GM12878 (cell line): ENCODE measurements around the gene DMRTB1. TPM values are rescaled to one million over a fixed set of nuclear protein-coding genes. Genes with fewer than 3 reads are reported as not detected.

Experiments used
- ATAC-seq: fragments of 200-7000 bp; cut with Tn5 transposase; 3 replicates; pipeline ENCODE4 v1.9.1; 2020; ENCODE audit warnings: mild to moderate bottlenecking, moderate library complexity
- BruUV-seq: library from RNA; stranded (reverse); fragments of 400-500 nt; replicated peaks from 2 replicates; lab custom pipeline; 2021; lab: Mats Ljungman, UMichigan
- CTCF ChIA-PET: fragments of 300-600 bp; sonication (Branson Sonifier 250); formaldehyde crosslinking; extraction: SDS; loops from one replicate; lab custom pipeline; 2021; ENCODE audit warnings: inconsistent platforms; lab: Yijun Ruan, JAX
- POLR2A ChIA-PET: fragments of 350-600 bp; formaldehyde crosslinking; extraction: SDS; loops from one replicate; lab custom pipeline; 2021; ENCODE audit warnings: inconsistent platforms; lab: Charles Lee
- RAD21 ChIA-PET: fragments of 300-600 bp; sonication (Branson Sonifier 250); formaldehyde crosslinking; loops from one replicate; lab custom pipeline; 2023; ENCODE audit warnings: antibody characterized with exemption; ENCODE audit not compliant: unreplicated experiment; lab: Charles Lee
- SMC1A ChIA-PET: fragments of 300-600 bp; sonication (Branson Sonifier 250); formaldehyde crosslinking; loops from one replicate; lab custom pipeline; 2023; ENCODE audit not compliant: unreplicated experiment, uncharacterized antibody; lab: Charles Lee
- DNase-seq: peaks from one replicate; pipeline ENCODE4 v3.0.0-alpha.2; 2011; ENCODE audit warnings: low read depth, low spot score
- FAIRE-seq: peaks from 3 replicates; lab custom pipeline; 2011; peaks lifted over from hg19 to GRCh38; lab: Jason Lieb, UNC
- H2AFZ ChIP-seq: 2 replicates; pipeline ENCODE4 v1.6.0; 2011; ENCODE audit warnings: low read depth, low read length, control low read depth; ENCODE audit not compliant: control insufficient read depth
- H3K27ac ChIP-seq: 2 replicates; pipeline ENCODE4 v1.5.1; 2011; ENCODE audit warnings: control low read depth; ENCODE audit not compliant: control insufficient read depth, insufficient read depth
- H3K27me3 ChIP-seq, 2 experiments: replicated peaks in 1 of 2; 2 replicates each; pipeline versions ENCODE4 v1.6.0 to v1.6.1; 2011; ENCODE audit warnings: low read length in 1 of 2; ENCODE audit not compliant: control insufficient read depth in 2 of 2, insufficient read depth in 2 of 2
- H3K36me3 ChIP-seq, 2 experiments: 2 replicates each; pipeline ENCODE4 v1.5.1; 2011; ENCODE audit warnings: low read length in 1 of 2; ENCODE audit not compliant: control insufficient read depth in 2 of 2, insufficient read depth in 2 of 2
- H3K4me1 ChIP-seq: 2 replicates; pipeline ENCODE4 v1.6.1; 2011; ENCODE audit warnings: mild to moderate bottlenecking, low read length, moderate library complexity, mixed read lengths; ENCODE audit not compliant: control insufficient read depth, insufficient read depth
- H3K4me2 ChIP-seq: 2 replicates; pipeline ENCODE4 v1.6.0; 2011; ENCODE audit warnings: control low read depth; ENCODE audit not compliant: control insufficient read depth, insufficient read depth
- H3K4me3 ChIP-seq: fragments of 200-600 bp; sonication (generic); 2 replicates; pipeline ENCODE4 v1.5.1; 2016
- H3K79me2 ChIP-seq: 2 replicates; pipeline ENCODE4 v1.6.0; 2011; ENCODE audit warnings: low read length; ENCODE audit not compliant: control insufficient read depth, insufficient read depth
- H3K9ac ChIP-seq: 2 replicates; pipeline ENCODE4 v1.8.0; 2011; ENCODE audit warnings: low read length, control low read depth, mixed read lengths; ENCODE audit not compliant: control insufficient read depth, insufficient read depth
- H3K9me3 ChIP-seq: replicated peaks from 3 replicates; pipeline ENCODE4 v1.5.1; 2011; ENCODE audit warnings: mild to moderate bottlenecking, low read length; ENCODE audit not compliant: control insufficient read depth, insufficient read depth
- H4K20me1 ChIP-seq: 2 replicates; pipeline ENCODE4 v1.6.0; 2011; ENCODE audit not compliant: control insufficient read depth, insufficient read depth
- BCL11A ChIP-seq: IDR thresholded peaks from 2 replicates; pipeline ENCODE4 v1.6.1; 2011; ENCODE audit warnings: low read depth, low read length
- CBFB ChIP-seq: IDR thresholded peaks from 2 replicates; pipeline ENCODE4 v1.6.1; 2016; ENCODE audit warnings: antibody characterized with exemption, low read depth
- DPF2 ChIP-seq: fragments of 450-650 bp; IDR thresholded peaks from 2 replicates; pipeline ENCODE4 v1.6.1; 2017; ENCODE audit warnings: mild to moderate bottlenecking
- E4F1 ChIP-seq: fragments of 450-650 bp; IDR thresholded peaks from 2 replicates; pipeline ENCODE4 v1.6.1; 2018; ENCODE audit warnings: borderline replicate concordance, mild to moderate bottlenecking; ENCODE audit not compliant: partially characterized antibody
- EED ChIP-seq: sonication (generic); IDR thresholded peaks from 2 replicates; pipeline ENCODE4 v1.6.1; 2016; ENCODE audit warnings: antibody characterized with exemption, low read depth
- EGR1 ChIP-seq, 2 experiments: IDR thresholded peaks; 1 replicate in 1 of 2; 2 replicates in 1 of 2; pipeline ENCODE4 v1.6.1; 2011 to 2012; ENCODE audit warnings: low read depth in 2 of 2, low read length in 2 of 2, borderline replicate concordance in 1 of 2, mild to moderate bottlenecking in 1 of 2, moderate library complexity in 1 of 2
- HDGF ChIP-seq: fragments of 450-650 bp; IDR thresholded peaks from 2 replicates; pipeline ENCODE4 v1.6.1; 2016; ENCODE audit warnings: antibody characterized with exemption
- MYB ChIP-seq: fragments of 150-350 bp; IDR thresholded peaks from 2 replicates; pipeline ENCODE4 v1.6.1; 2014; ENCODE audit warnings: mild to moderate bottlenecking, low read depth, low read length, borderline replicate concordance
- PML ChIP-seq: IDR thresholded peaks from 2 replicates; pipeline ENCODE4 v1.6.1; 2012; ENCODE audit warnings: low read length, inconsistent platforms
- RAD51 ChIP-seq: fragments of 450-650 bp; IDR thresholded peaks from 2 replicates; pipeline ENCODE4 v1.6.1; 2016; ENCODE audit warnings: moderate library complexity, mild to moderate bottlenecking, inconsistent platforms
- SMARCA5 ChIP-seq: fragments of 450-650 bp; IDR thresholded peaks from 2 replicates; pipeline ENCODE4 v1.6.1; 2017; ENCODE audit warnings: mild to moderate bottlenecking
- SREBF2 ChIP-seq: IDR thresholded peaks from 2 replicates; pipeline ENCODE4 v1.6.1; 2012; ENCODE audit warnings: mild to moderate bottlenecking, low read length
- TCF12 ChIP-seq: IDR thresholded peaks from 2 replicates; pipeline ENCODE4 v1.6.1; 2011; ENCODE audit warnings: low read depth, mild to moderate bottlenecking, low read length
- ZBED1 ChIP-seq: IDR thresholded peaks from 2 replicates; pipeline ENCODE4 v1.6.1; 2016; ENCODE audit warnings: borderline replicate concordance
- ZBTB11 ChIP-seq: fragments of 450-650 bp; formaldehyde crosslinking; IDR thresholded peaks from 2 replicates; pipeline ENCODE4 v1.5.0; 2022; ENCODE audit warnings: mild to moderate bottlenecking, missing genetic modification characterization
- ZNF207 ChIP-seq: fragments of 450-650 bp; IDR thresholded peaks from 2 replicates; pipeline ENCODE4 v1.6.1; 2014; ENCODE audit warnings: antibody characterized with exemption, mild to moderate bottlenecking, borderline replicate concordance
- ZSCAN29 ChIP-seq: fragments of 450-650 bp; IDR thresholded peaks from 2 replicates; pipeline ENCODE4 v1.6.1; 2017; ENCODE audit warnings: mild to moderate bottlenecking, moderate library complexity
- WGBS: methylation state at CpG from one replicate; pipeline ENCODE4 v1.1.6; 2016; ENCODE audit warnings: low lambda C conversion rate; ENCODE audit not compliant: insufficient replicate concordance, insufficient coverage; ENCODE audit errors: missing lambda C conversion rate; 5-methylcytosine and 5-hydroxymethylcytosine counted together
- in situ Hi-C: fragments of 300-500 bp; cut with MboI; formaldehyde crosslinking; loops from 9 replicates; pipeline ENCODE4 v1.14.3; 2018; ENCODE audit warnings: mixed read lengths
- intact Hi-C: fragments of 100-400 bp; cut with micrococcal nuclease; formaldehyde crosslinking; loops from one replicate; pipeline ENCODE4 v1.14.2; 2022; ENCODE audit not compliant: unreplicated experiment
- polyA plus RNA-seq, 11 experiments: library from polyadenylated mRNA; depleted of rRNA in 4 of 11; unstranded in 6 of 11; stranded (reverse) in 5 of 11; fragments of >200 nt; fragmentation: Nextera tagmentation in 4 of 11; fragmentation: Illumina TruSeq in 1 of 11; extraction: Ambion mirVana in 4 of 11; extraction: Trizol in 1 of 11; gene quantifications; 1 replicate in 1 of 11; 2 replicates in 10 of 11; pipeline versions ENCODE4 v1.2.1 to v1.2.3, GENCODE V29; 2011 to 2016; ENCODE audit warnings: inconsistent platforms in 2 of 11, missing spikeins in 2 of 11, low read depth in 1 of 11
- total RNA-seq, 4 experiments: library from RNA; depleted of rRNA in 3 of 4; stranded (reverse); fragments of >200 nt in 3 of 4; fragmentation: Illumina TruSeq in 1 of 4; extraction: Trizol in 1 of 4; gene quantifications; 2 replicates each; pipeline versions ENCODE4 v1.2.1 to v1.2.3, GENCODE V29; 2013 to 2021

Gene DMRTB1
- total and polyA plus RNA-seq, 10 of the 15 experiments (the other 5 are each of a cell fraction or from before 2014, with no cell fraction given), result not detected

- ATAC-seq, result no peak
- RAD21 ChIA-PET, result no interaction called here
- BruUV-seq, result no TSS peak
Observed at GRCh38 chr1:53498555-53499131, 39.4 kb downstream of the DMRTB1 start.

More at GRCh38 chr1:53498555-53499131, 39.4 kb downstream of the DMRTB1 start:
- FAIRE-seq, result no peak
- H3K36me3 ChIP-seq, result no peaks in the 10 kb centered on the region
- 3% methylated on average over 9 of the region's 9 CpGs for WGBS
- no peaks in the 10 kb centered on the region for H3K79me2 ChIP-seq
- TF ChIP-seq HDGF (no peak), CBFB (no peak), EGR1 (IDR thresholded peaks at IDR 0.05; ENCODE audit: borderline replicate concordance in 1 of 2, low read depth in 2 of 2, low read length in 2 of 2) (no peak), ZBED1 (no peak), RAD51 (no peak), PML (no peak), ZSCAN29 (no peak), ZNF207 (no peak), MYB (no peak), SMARCA5 (no peak), EED (no peak), ZBTB11 (no peak), DPF2 (no peak), BCL11A (no peak), SREBF2 (no peak), TCF12 (no peak), E4F1 (no peak)
- H3K4me2 ChIP-seq, result no peak overlapping the region
- H3K27ac ChIP-seq, result no peak overlapping the region
- no peak for DNase-seq
- H3K4me3 ChIP-seq, result no peak overlapping the region
- no peak overlapping the region for H2AFZ ChIP-seq
- H4K20me1 ChIP-seq, result no peaks in the 10 kb centered on the region
- no peaks in the 10 kb centered on the region for H3K9me3 ChIP-seq
- no peaks in the 10 kb centered on the region; a peak in 1 of 4 replicates for H3K27me3 ChIP-seq
- SMC1A ChIA-PET, result no interaction called here
- POLR2A ChIA-PET, result no interaction called here
- CTCF ChIA-PET, result no interaction called here
- no peaks in the 10 kb centered on the region for H3K4me1 ChIP-seq
- intact Hi-C loops, result no loop called here
- no peak overlapping the region for H3K9ac ChIP-seq
- in situ Hi-C loops, result loop anchor here (25.0 kb wide), 1 partner anchor 464 kb away; no protein-coding TSS in a partner anchor
